HG03175 (cell line): ENCODE data around the gene CPE.

Source experiments
- ATAC-seq: cut with Tn5 transposase; IDR thresholded peaks from one replicate; pipeline ENCODE4 v1.9.1; 2021; ENCODE audit warnings: mild to moderate bottlenecking, moderate library complexity; ENCODE audit not compliant: unreplicated experiment

CPE gene

DNA sequence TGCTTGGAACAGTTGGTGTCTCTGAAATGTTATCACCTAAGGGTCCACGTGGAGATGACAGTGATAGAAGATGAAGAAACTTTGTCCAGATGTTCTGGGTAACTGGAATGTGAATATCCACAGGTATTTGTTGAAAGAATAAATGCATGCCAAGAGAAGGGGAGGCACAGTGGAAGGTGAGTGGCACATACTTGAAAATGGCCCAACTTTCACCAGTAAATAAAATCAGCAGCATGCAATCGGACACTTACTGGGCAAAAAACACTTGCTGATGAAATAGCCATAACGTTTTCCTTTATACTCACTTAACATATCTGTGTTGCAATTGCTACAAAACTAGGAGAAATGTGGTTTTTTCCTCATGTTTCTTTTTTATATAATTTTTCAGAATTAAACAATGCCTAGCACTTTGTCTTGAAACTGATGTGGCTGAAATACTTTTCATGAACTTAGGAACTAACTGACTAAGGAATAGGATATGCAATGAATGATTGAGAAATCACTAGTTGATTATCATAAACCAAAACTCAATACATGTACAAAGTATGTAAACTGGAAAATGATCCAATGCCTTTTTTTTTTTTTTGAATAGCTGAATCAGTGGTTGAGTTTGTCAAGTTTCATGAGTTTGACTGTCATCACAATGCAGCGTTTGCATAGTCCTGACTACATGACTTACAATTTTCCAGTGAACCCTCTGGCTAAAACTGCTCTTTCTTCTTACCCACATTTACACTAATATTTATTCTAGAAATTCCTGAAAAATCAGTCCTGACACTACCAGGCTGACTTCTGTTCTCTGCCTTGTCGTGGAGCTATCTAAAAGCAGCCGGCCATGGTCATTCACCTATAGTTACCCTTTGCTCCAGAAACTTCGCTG, 127.4 kb downstream of the CPE start:
- no peak for ATAC-seq

DNA sequence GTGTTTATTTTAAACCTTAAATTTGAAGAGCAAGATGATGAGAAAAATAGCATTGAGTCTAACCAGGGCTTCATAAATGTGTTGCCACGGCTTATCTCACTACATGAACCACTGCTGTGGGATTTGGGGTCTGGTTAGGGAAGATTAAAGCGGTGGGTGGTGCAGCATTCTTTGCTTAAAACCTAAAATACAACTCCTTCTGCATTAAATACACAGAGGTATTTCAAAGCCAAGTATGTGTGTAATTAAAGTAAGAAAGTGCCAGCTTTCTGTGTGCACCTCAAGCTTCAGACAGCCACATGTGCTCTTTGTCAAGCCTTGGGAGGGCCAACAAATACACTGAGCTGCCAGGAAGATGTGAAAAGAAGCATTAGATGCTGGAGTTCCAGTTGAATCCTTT, 128.0 kb downstream of the CPE start:
- ATAC-seq: no peak

DNA sequence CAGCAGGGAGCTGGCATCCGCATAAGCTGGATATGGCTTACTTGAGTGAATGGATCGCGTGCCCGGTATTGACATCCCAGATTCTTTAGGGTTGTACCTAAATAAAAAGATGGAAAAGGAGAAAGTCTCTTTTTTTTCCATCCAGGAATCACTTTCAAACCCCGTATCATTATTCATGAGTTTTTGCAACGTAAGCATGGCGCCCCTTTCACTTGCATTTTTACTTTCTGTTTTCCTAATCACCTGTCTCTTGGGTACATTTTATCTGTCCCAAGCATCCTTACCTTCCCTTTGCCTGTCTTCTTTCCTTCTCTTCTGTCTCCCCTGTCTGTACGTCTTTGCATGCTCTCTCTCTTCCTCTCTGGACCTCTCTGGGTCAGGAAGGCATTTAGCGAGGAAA, 128.6 kb downstream of the CPE start:
- ATAC-seq: no peak

DNA sequence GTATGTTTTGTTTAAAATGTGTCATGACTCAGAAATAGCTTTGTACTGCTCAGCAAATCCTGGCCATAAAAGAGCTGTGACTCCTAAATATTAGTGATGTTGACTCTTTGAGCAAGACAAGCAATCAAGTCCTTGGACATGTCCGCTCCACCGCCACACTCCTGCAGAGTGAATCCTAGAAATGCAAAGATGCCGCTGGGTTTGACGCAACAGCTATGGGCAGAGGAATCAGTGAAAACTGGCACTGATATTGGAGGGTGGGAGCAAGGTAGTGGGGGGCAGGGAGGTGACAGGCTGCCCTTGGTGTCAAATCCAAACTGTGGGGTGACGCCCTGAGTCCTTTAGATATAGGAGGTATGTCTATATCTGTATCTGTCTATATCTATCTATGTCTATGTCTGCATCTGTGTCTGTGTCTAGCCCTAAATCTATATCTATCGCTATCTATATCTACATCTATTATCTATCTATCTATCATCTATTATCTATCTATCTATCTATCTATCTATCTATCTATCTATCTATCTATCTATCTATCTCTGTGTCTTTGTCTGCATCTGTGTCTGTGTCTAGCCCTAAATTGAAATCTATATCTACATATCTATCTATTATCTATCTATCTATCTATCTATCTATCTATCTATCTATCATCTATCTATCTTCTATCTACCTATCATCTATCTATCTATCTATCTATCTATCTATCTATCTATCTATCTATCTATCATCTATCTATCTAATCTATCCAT, 129.7 kb downstream of the CPE start:
- ATAC-seq: no peak

DNA sequence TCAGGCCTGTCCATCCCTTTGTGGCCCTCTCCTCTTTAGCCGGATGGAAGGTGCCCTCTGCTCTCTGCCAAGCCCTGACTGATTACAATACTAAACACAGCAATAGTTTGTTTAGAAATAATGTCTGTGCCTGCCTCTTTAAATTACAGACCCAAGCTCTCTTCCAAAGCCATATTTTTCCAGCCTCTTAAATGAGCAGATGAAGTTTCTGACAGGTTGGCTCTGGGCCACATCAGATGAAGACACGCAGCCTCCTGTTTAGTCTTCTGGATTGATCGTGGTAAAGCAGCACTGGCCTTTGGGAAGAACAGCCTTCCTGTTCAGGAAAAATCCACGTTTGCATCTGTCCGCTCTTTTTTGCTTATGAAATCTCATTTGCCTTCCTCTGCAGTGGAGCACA, 133.6 kb downstream of the CPE start:
- ATAC-seq: no peak

DNA sequence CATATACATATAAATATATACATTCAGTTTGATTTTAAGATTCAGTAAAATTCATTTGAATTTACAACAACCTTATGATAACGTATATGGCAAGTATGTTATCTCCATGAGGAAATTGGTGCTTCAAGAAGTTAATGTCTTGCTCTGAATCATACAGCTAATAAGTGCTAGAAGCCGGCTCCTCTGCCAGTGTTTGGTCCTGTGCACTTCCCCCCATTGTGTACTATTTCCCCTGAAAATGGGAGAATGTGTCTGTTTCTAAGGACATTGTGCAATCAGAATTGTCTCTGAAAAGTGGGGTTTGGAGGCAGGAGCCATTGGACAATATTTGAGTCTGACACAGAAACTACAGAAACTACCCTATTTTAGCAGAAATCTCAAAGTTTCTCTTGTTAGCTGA, 135.9 kb downstream of the CPE start:
- no peak for ATAC-seq

DNA sequence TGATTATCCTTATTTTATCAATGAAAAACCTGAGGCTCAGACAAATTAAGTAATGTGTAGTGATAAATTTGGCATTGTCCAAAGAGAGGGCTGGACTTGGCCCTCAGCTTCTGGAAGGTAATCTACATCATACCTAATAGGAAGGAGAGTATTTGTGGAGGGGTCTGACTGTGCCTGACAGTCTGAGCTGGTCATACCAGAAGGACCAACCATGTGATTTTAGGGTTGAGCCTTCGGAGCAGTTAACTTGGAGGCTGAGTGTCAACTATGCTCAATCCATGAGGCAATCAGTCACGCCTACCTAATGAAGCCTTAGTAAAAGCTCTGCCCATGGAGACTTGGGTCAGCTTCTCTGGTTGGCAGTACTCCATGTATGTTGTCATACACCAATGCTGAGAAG, 136.4 kb downstream of the CPE start:
- ATAC-seq: no peak

DNA sequence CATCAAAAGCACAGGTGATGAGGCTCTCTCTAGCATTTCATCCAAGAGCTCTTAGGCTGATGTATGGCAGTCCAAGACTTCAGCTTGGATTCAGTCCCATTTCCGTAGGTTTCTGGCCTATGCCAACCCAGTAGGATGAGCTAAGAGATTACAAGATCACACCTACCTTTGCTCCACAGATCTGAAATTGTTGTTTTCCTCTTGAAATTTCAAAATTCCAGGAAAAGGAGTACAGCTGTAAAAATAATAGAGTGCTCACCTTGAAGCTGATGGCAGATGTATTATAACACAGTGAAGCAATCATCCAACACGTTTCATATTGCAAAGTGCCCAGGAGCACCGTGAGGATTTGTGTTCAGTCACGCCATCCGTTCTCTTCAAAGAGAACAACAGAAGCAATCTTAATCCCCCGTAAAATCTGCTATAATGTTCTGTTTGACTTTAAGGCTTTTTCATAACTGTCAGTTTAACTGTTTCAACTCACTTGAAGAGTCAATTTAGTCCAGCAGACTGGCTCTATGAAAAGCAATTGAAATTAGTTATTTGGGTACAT, 137.5 kb downstream of the CPE start:
- ATAC-seq: no peak

DNA sequence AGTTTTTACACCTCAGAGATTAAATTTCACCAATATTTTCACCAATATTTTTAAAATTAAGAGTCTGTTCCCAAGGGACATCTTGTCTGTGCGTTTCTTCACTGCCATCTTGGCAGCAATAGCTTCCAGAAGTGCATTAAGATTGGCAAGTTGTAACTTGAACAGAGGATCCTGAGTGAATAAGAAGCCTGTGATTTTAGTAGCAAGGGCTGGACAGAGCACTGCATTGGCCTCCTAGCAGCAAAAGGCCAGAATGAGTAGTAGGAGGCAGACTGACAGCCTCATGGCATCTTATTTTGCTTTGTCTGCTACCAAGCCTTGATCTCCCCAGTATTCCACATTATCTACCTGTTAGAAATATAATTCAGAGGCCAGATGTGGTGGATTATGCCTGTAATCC, 138.4 kb downstream of the CPE start:
- no peak for ATAC-seq

DNA sequence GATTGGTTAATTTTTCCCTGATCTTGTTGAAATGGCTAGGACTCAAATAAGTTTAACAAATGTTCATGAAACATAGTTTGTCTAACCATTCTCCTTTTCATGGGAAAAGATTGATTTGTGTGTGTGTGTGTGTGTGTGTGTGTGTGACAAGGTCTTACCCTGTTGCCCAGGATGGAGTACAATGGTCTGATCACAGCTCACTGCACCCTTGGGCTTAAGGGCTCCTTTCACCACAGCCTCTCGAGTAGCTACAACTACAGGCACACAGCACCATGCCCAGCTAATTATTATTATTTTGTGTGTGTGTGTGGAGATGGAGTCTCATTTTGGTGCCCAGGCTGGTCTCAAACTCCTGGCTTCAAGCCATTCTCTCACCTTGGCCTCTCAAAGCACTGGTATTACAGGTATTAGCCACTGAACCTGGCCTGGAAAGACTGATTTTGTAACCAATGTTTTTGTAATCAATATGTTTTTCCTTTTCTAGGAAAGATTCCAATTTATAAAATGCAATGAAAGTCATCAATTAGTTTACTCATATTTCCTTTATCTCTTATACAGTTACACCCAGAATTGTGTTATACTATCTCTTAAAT, 139.3 kb downstream of the CPE start:
- no peak for ATAC-seq

DNA sequence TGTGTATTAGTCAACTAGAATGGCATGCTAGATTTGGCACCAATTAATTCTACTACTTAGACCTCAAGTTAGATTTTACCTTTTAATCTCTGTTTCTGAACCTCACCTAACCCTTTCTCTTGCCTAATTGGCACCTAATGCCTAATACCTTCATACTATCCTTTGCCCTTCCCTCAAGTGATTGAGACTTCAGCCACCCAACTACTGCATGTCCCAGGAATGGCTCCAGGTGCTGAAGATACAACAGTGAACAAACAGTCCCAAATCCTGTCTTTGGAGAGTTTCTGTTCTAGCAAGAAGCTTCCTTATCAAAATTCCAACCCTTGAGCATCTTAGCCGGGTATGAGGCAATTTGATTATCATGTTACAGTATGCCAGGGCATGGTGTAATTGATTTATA, 139.9 kb downstream of the CPE start:
- no peak for ATAC-seq

DNA sequence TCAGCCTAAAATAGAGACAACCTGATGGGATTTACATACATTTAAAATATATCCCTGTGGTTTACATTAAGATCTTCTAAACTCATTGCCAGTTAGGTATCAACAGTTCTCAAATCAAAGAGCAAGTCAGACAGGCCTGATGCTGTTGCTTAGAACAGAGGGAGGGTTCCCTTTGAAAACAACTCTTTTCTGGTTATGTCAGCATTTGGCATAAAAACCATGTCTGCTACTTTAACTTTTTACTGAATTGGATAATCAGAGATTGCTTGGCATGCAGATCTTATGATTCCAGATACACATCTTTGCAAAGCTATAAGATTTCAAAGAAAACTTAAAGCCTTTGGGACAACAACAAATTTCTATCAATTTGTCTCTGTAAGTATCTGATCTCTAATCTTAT, 140.8 kb downstream of the CPE start:
- ATAC-seq: no peak

DNA sequence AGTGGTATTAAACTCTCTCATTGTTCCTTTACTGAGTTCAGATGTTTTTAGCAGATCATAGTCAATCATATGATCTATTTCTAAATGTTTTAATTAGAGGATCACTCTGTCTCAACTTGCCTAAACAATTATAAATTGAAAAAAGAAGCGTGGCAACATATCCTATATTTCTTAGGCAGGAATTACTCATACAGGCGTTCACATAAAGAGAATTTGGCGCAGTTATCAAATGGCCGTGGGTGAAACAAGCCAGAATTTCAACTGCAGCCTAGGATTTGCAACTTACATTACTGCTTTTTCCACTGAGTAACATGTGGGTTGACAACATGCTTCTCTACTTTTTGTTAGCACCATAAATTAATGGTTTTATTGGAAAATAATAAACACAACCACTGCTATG, 141.3 kb downstream of the CPE start:
- ATAC-seq: no peak

DNA sequence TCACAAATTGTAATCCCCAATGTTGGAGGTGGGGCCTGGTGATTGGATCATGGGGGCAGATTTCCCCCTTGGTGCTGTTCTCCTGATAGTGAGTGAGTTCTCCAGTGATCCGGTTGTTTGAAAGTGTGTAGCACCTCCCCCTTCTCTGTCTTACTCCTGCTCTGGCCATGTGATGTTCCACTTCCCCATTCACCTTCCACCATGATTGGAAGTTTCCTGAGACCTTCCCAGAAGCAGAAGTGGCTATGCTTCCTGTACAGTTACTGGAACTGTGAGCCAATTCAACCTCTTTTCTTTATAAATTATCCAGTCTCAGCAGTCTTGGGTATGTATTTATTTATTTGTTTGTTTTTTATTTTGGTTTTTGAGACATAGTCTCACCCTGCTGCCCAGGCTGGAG, 143.2 kb downstream of the CPE start:
- no peak for ATAC-seq

DNA sequence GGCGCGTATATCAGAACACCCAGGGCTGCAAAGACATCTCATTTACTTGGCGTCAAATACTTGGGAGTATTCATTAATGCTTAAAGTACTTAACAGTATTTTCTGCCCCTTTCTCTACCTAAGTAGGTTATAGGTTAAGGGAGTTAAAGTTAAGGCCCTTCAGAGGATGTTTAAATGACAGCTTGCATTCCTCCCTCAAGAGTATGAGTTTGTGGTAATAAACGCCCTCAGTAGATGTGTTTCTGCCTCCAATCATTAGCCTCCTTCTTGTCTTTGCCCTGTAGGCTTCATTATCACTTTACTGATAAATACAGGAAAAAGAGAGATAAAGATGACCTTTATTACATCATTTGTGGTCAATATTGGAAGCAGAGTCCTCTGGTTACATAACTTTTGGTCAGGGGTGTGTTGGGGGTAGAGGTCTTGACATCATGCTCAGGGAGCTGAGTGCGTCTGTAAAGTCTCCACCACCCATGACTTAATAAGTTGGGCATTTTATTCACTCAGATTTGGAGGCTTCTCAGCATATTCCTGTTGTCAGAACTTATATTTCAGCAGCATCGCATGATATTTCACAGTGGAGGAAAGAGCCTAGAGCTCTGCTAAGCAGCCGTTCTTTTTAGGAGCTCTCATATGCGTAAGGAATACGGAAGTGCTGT, 145.9 kb downstream of the CPE start:
- no peak for ATAC-seq

DNA sequence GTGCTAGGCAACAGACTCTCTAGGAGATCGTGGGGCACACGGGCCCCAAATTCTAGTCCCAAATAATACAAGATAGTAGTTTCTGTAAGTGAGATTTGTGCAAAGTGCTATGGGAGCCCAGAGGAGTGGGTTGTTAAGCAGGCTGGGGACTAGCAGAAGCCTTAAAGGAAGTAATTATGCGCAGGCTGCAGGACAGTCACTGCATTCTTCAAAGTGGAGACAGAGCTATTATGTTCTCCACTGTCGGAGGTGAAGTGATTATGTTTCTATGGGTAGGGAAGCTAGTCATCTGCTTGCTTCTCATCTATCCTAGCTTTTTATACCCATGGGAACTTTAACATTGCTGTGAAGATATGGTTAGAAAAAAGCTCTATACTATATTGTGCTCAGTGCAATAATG, 154.2 kb downstream of the CPE start:
- no peak for ATAC-seq

DNA sequence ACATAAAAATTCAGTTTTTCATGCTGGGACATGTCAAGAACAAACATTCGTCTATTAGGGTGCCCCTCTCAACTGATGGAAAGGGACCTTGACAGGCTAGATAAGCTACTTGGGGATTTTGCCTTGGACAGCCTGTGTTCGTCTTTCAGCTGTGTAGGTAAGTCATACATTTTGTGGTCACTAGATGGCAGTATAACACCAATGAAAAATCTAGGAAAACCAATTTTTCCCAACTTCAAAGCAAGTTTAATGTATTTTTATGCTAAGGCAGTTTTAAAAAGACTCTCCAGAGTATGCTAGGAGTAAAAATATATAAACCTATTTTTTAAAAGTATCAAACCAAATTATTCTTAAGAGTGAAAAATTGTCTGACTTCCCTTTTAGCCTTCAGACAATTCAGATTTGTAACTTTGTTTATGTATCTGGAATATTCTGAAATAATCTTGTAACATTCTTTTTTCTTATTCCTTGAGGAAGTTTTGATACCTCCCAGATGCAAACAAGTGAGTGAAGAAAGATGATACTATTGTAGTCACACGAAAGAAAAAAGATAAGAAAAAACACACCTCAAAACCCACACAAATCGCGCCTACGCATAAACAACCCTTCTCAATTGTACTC, 158.3 kb downstream of the CPE start:
- ATAC-seq: peak; percentile 73

DNA sequence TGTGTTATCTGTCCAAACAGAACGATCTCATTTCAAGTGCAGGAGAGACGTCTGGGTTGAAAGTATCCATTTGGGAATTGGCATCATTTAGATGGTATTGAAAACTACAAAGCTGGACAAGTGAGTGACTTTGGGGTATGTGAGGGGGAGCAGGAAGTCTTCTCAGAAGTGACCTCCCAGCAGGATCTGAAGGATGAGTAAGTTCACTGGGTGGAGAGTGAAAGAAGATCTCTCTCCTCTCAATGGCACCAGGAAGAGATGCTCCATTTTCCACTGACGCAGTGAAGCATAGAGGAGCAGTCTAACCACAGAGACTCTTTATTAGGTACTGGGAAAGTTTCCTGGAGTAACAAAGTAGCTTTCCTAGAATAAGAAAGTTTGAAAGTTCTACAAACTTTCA, 161.0 kb downstream of the CPE start:
- ATAC-seq: no peak

DNA sequence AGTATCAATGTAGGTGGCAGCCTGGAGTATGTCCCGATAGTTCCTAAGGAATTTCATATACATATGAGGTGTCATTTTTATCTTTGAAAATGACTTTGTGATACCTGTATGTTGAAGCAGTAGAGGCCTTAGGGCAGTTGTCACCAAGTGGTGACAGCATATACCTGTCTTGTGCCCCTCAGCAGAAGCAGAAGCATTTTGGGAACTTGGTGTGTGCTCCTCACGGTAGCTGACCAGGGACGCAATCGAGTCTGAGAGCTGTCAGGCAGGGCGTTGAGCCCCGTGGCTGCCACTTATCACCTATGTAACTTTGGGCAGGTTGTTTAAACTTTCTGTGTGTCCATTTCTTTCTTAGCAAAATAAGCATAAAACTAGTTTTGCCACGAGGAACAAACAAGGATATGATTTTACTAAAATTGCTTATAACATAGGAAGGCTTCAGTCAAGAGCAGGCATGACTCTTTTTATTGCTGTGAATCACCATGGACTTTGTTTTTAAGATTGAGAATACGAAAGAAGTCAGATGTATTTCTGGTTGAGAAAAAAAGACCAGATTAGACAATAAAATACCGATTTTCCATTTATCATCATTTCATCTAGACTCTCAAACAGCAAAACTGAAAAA, 161.5 kb downstream of the CPE start:
- no peak for ATAC-seq

DNA sequence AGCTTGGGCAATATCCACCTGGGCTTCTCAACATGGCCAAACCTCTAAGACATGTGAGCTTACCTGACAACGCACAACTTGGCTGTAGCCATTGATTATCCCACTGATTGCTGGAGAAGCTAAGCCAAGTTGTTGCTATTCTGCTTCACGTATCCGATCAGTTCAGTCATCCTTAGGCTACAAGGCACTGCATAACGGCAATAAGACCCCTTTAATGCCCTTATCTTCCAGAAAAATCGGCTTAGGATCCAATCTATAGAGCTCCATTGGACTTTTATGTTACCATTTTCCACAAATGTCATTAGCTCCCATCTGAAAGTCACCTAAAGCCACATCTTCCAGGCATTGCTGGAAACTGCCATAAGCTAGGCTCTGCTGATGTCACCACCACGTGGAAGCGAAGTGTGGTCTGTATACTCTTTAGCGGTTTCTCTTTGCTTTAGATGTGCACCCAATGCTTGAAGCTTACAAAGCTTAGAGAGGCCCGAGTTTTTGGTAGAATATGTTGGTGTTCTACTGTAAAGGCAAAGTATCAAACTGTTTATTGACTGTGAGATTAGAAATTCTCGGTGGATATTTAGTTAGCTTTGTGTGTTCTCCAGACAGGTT, 163.1 kb downstream of the CPE start:
- ATAC-seq: no peak
